SU-DHL-6 (cell line): ENCODE data around the gene ZNF560.

Source experiments
- CTCF ChIP-seq: fragments of 200-600 bp; sonication (generic); IDR thresholded peaks from one replicate; pipeline ENCODE4 v1.5.1; 2017; ENCODE audit warnings: antibody characterized with exemption, mild to moderate bottlenecking, low read length, moderate library complexity; ENCODE audit not compliant: insufficient read depth, poor library complexity, severe bottlenecking
- EZH2phosphoT487 ChIP-seq: fragments of 200-600 bp; sonication (generic), shearing (Covaris generic); conservative IDR thresholded peaks from 2 replicates; pipeline ENCODE4 v1.6.1; 2018; ENCODE audit warnings: mild to moderate bottlenecking, antibody characterized with exemption, low read length, moderate library complexity, mixed read lengths

- TF ChIP-seq CTCF (no peak), EZH2phosphoT487 (no peak)
Observed at GRCh38 chr19:9474975-9475374, 23.4 kb downstream of the ZNF560 start.
